ENCODE measurements around the gene CZIB.

CZIB gene

GRCh38 chr1:53249706-53250105, 29.3 kb upstream of the CZIB start:
- no peaks in the 10 kb centered on the region for H3K36me3 ChIP-seq
- no peak overlapping the region for H3K27ac ChIP-seq
- no peak overlapping the region for H3K4me3 ChIP-seq (ENCODE audit: low read depth in 1 of 2, low read length in 1 of 2)
- H3K27me3 ChIP-seq: no peaks in the 10 kb centered on the region
- no peaks in the 10 kb centered on the region for H3K4me1 ChIP-seq (ENCODE audit: control insufficient read depth in 1 of 2, insufficient read depth in 1 of 2, low read depth in 1 of 2, low read length in 1 of 2)
- no peaks in the 10 kb centered on the region for H3K9me3 ChIP-seq
- TF ChIP-seq CTCF (IDR thresholded peaks at IDR 0.05): no peak

GRCh38 chr1:53246261-53247134, 26.1 kb upstream of the CZIB start:
- Histone ChIP-seq H3K9me3 (no peaks in the 10 kb centered on the region), H3K27me3 (peaks cover 7% of the 10 kb centered on the region), H3K27ac (no peak overlapping the region), H3K4me3 (ENCODE audit: low read depth in 1 of 2, low read length in 1 of 2) (no peak overlapping the region), H3K4me1 (ENCODE audit: control insufficient read depth in 1 of 2, insufficient read depth in 1 of 2, low read depth in 1 of 2, low read length in 1 of 2) (no peaks in the 10 kb centered on the region), H3K36me3 (no peaks in the 10 kb centered on the region)
- TF ChIP-seq CTCF (IDR thresholded peaks at IDR 0.05): no peak

- Histone ChIP-seq H3K4me3 (ENCODE audit: low read depth in 1 of 2, low read length in 1 of 2) (no peak overlapping the region), H3K36me3 (no peaks in the 10 kb centered on the region), H3K4me1 (ENCODE audit: control insufficient read depth in 1 of 2, insufficient read depth in 1 of 2, low read depth in 1 of 2, low read length in 1 of 2) (no peaks in the 10 kb centered on the region), H3K27ac (no peak overlapping the region), H3K9me3 (no peaks in the 10 kb centered on the region), H3K27me3 (peaks cover 7% of the 10 kb centered on the region)
- no peak for TF ChIP-seq CTCF (IDR thresholded peaks at IDR 0.05)
Observed at GRCh38 chr1:53244141-53244540, 23.7 kb upstream of the CZIB start.

GRCh38 chr1:53242381-53242780, 21.9 kb upstream of the CZIB start:
- Histone ChIP-seq H3K27ac (no peak overlapping the region), H3K9me3 (no peaks in the 10 kb centered on the region), H3K36me3 (no peaks in the 10 kb centered on the region), H3K27me3 (peaks cover 7% of the 10 kb centered on the region), H3K4me1 (ENCODE audit: control insufficient read depth in 1 of 2, insufficient read depth in 1 of 2, low read depth in 1 of 2, low read length in 1 of 2) (peaks cover 12 to 15% of the 10 kb centered on the region in 2 experiments), H3K4me3 (ENCODE audit: low read depth in 1 of 2, low read length in 1 of 2) (no peak overlapping the region)
- TF ChIP-seq CTCF (IDR thresholded peaks at IDR 0.05): no peak

- no peak overlapping the region for H3K27ac ChIP-seq
- TF ChIP-seq CTCF (IDR thresholded peaks at IDR 0.05): no peak
- no peaks in the 10 kb centered on the region for H3K9me3 ChIP-seq
- no peaks in the 10 kb centered on the region for H3K36me3 ChIP-seq
- H3K4me3 ChIP-seq (ENCODE audit: low read depth in 1 of 2, low read length in 1 of 2): no peak overlapping the region
- H3K4me1 ChIP-seq (ENCODE audit: control insufficient read depth in 1 of 2, insufficient read depth in 1 of 2, low read depth in 1 of 2, low read length in 1 of 2): peaks cover 12 to 19% of the 10 kb centered on the region in 2 experiments
- peaks cover 7% of the 10 kb centered on the region for H3K27me3 ChIP-seq
Observed at GRCh38 chr1:53241828-53242227, 21.4 kb upstream of the CZIB start.

All from neutrophil (primary cell).